OCI-LY7 (cell line): ENCODE results near the gene RRAS. TPM values are rescaled to one million over a fixed set of nuclear protein-coding genes. Genes with fewer than 3 reads are reported as not detected.
A peak's percentile ranks its signal among the peaks of the same experiment; 100 is the strongest.

Experiments used
- BruUV-seq: library from RNA; stranded (reverse); fragments of 400-500 nt; replicated peaks from 2 replicates; lab custom pipeline; 2021; lab: Mats Ljungman, UMichigan
- CTCF ChIA-PET: fragments of 300-600 bp; sonication (Branson Sonifier 250); formaldehyde crosslinking; loops from one replicate; lab custom pipeline; 2022; ENCODE audit warnings: antibody characterized with exemption; ENCODE audit not compliant: unreplicated experiment; lab: Charles Lee
- POLR2A ChIA-PET: fragments of 300-600 bp; sonication (Branson Sonifier 250); formaldehyde crosslinking; loops from one replicate; lab custom pipeline; 2022; ENCODE audit warnings: antibody characterized with exemption; lab: Charles Lee
- DNase-seq: peaks from one replicate; pipeline ENCODE4 v3.0.0-alpha.2; 2015; ENCODE audit warnings: low spot score
- H2AFZ ChIP-seq: fragments of 200-600 bp; sonication (generic), shearing (Covaris generic); 2 replicates; pipeline ENCODE4 v1.6.1; 2014; ENCODE audit warnings: mild to moderate bottlenecking, antibody characterized with exemption, low read length, moderate library complexity
- H3K27ac ChIP-seq: fragments of 200-600 bp; sonication (generic); 2 replicates; pipeline ENCODE4 v1.5.1; 2014; ENCODE audit warnings: mixed run types, low read depth, mild to moderate bottlenecking, moderate library complexity, low read length, inconsistent platforms; ENCODE audit not compliant: poor library complexity, severe bottlenecking
- H3K36me3 ChIP-seq: fragments of 200-600 bp; sonication (generic); 2 replicates; pipeline ENCODE4 v1.6.1; 2014; ENCODE audit warnings: mild to moderate bottlenecking, antibody characterized with exemption, low read length, moderate library complexity, mixed read lengths; ENCODE audit not compliant: insufficient read depth
- H3K4me1 ChIP-seq: fragments of 200-600 bp; sonication (generic); 2 replicates; pipeline ENCODE4 v1.5.1; 2014; ENCODE audit warnings: mild to moderate bottlenecking, low read length; ENCODE audit not compliant: insufficient read depth, poor library complexity, severe bottlenecking
- H3K4me2 ChIP-seq: fragments of 200-600 bp; sonication (generic); 2 replicates; pipeline ENCODE4 v1.6.1; 2014; ENCODE audit warnings: mild to moderate bottlenecking, low read length
- H3K4me3 ChIP-seq: fragments of 200-600 bp; sonication (generic); 2 replicates; pipeline ENCODE4 v1.5.1; 2014; ENCODE audit warnings: mild to moderate bottlenecking, low read depth, low read length; ENCODE audit not compliant: poor library complexity, severe bottlenecking
- H3K79me2 ChIP-seq: fragments of 200-600 bp; sonication (generic); 2 replicates; pipeline ENCODE4 v1.6.1; 2016; ENCODE audit warnings: low read depth, mild to moderate bottlenecking, low read length, moderate library complexity, mixed read lengths; ENCODE audit not compliant: insufficient read depth
- H3K9me2 ChIP-seq: fragments of 200-600 bp; sonication (generic); 2 replicates; pipeline ENCODE4 v1.6.1; 2016; ENCODE audit warnings: mild to moderate bottlenecking, low read length, mixed read lengths; ENCODE audit not compliant: insufficient read depth
- H3K9me3 ChIP-seq: fragments of 200-600 bp; sonication (generic); 2 replicates; pipeline ENCODE4 v1.6.1; 2014; ENCODE audit warnings: mild to moderate bottlenecking, mixed run types, low read length, mixed read lengths
- H4K20me1 ChIP-seq: fragments of 200-600 bp; sonication (generic); 2 replicates; pipeline ENCODE4 v1.6.1; 2014; ENCODE audit warnings: mild to moderate bottlenecking, antibody characterized with exemption, low read length, moderate library complexity, mixed read lengths; ENCODE audit not compliant: insufficient read depth
- EZH2phosphoT487 ChIP-seq: fragments of 200-600 bp; sonication (generic); IDR thresholded peaks from 2 replicates; pipeline ENCODE4 v1.6.1; 2018; ENCODE audit warnings: low read depth, borderline replicate concordance, mild to moderate bottlenecking, mixed run types, antibody characterized with exemption, low read length, moderate library complexity, mixed read lengths
- intact Hi-C: fragments of 100-400 bp; cut with micrococcal nuclease; formaldehyde crosslinking; loops from one replicate; pipeline ENCODE4 v1.10.0; 2022; ENCODE audit not compliant: unreplicated experiment
- total RNA-seq, 2 experiments: library from RNA; depleted of rRNA in 1 of 2; stranded (reverse); fragments of >200 nt in 1 of 2; shearing (Covaris generic) in 1 of 2; gene quantifications; 2 replicates each; pipeline ENCODE4 v1.2.3, GENCODE V29; 2014 to 2022
- TF ChIP-seq, protein P1 (sequence below): fragments of 200-600 bp; sonication (generic); conservative IDR thresholded peaks from 2 replicates; pipeline ENCODE4 v1.5.1; 2014; ENCODE audit warnings: mild to moderate bottlenecking, antibody characterized with exemption, low read length, moderate library complexity, mixed read lengths

The RRAS gene
- total RNA-seq, 2 experiments from 2014 or later, result 4.7 to 5.5 TPM

DNA sequence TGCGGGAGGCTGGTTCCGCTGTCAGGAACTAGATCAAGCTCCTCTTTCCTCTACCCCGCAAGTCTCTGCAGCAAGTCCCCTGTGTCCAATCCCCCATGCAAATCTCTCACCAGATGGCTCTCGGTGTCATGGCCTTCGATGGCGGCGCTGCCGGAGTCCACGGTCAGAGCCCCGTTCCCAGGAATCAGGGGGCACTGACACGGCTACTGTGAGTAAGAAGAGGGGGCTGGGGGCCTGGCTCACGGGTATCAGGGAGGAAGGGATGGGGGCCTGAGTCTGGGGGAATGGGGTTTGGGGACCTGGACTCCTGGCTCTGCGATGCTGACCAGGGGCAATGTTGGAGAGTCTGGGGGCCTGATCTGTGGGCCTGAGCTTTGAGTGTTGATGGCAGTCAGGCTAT is 6.1 kb upstream of the RRAS start:
- TF ChIP-seq, protein P1, sequence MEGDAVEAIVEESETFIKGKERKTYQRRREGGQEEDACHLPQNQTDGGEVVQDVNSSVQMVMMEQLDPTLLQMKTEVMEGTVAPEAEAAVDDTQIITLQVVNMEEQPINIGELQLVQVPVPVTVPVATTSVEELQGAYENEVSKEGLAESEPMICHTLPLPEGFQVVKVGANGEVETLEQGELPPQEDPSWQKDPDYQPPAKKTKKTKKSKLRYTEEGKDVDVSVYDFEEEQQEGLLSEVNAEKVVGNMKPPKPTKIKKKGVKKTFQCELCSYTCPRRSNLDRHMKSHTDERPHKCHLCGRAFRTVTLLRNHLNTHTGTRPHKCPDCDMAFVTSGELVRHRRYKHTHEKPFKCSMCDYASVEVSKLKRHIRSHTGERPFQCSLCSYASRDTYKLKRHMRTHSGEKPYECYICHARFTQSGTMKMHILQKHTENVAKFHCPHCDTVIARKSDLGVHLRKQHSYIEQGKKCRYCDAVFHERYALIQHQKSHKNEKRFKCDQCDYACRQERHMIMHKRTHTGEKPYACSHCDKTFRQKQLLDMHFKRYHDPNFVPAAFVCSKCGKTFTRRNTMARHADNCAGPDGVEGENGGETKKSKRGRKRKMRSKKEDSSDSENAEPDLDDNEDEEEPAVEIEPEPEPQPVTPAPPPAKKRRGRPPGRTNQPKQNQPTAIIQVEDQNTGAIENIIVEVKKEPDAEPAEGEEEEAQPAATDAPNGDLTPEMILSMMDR, result no peak
- TF ChIP-seq EZH2phosphoT487, result no peak
- Histone ChIP-seq H3K27ac (no peak overlapping the region), H3K4me3 (no peak overlapping the region), H3K4me2 (no peak overlapping the region), H3K9me2 (no peaks in the 10 kb centered on the region), H3K4me1 (peaks cover 14% of the 10 kb centered on the region), H4K20me1 (no peaks in the 10 kb centered on the region; the same call in 1 of the 2 replicates), H2AFZ (no peak overlapping the region), H3K79me2 (peaks cover 26% of the 10 kb centered on the region), H3K36me3 (peaks cover 41% of the 10 kb centered on the region), H3K9me3 (no peaks in the 10 kb centered on the region)
- CTCF ChIA-PET, result no interaction called here
- DNase-seq, result no peak
- POLR2A ChIA-PET, result no interaction called here
- intact Hi-C loops, result no loop called here
- no TSS peak for BruUV-seq

- H3K27ac ChIP-seq, result no peak overlapping the region
- H3K9me3 ChIP-seq, result no peaks in the 10 kb centered on the region
- H3K4me3 ChIP-seq, result no peak overlapping the region
- DNase-seq, result no peak
- POLR2A ChIA-PET, result no interaction called here
- TF ChIP-seq, protein P1, result no peak
- no peak for TF ChIP-seq EZH2phosphoT487
- H3K36me3 ChIP-seq, result peaks cover 39% of the 10 kb centered on the region; the same call in 1 of the 2 replicates
- H3K79me2 ChIP-seq, result peaks cover 28% of the 10 kb centered on the region
- H2AFZ ChIP-seq, result no peak overlapping the region
- BruUV-seq, result no TSS peak
- intact Hi-C loops, result no loop called here
- peaks cover 14% of the 10 kb centered on the region for H3K4me1 ChIP-seq
- no peaks in the 10 kb centered on the region; the same call in 1 of the 2 replicates for H4K20me1 ChIP-seq
- no peaks in the 10 kb centered on the region for H3K9me2 ChIP-seq
- H3K4me2 ChIP-seq, result no peak overlapping the region
- CTCF ChIA-PET, result no interaction called here
Observed at GRCh38 chr19:49645592-49645991, 5.6 kb upstream of the RRAS start.

GRCh38 chr19:49643466-49643865 is 3.5 kb upstream of the RRAS start:
- ChIA-PET CTCF (no interaction called here), POLR2A (interaction anchor here (1.9 kb wide), 1 partner anchor 32 kb away, joined by 6 read pairs; no protein-coding TSS in a partner anchor)
- no peak overlapping the region for H3K27ac ChIP-seq
- no peaks in the 10 kb centered on the region for H3K9me2 ChIP-seq
- H3K79me2 ChIP-seq, result peaks cover 28% of the 10 kb centered on the region
- H3K4me1 ChIP-seq, result peaks cover 21% of the 10 kb centered on the region
- H3K4me2 ChIP-seq, result peak overlapping the region; percentile 92
- no peaks in the 10 kb centered on the region for H3K9me3 ChIP-seq
- peak overlapping the region; percentile 93 for H3K4me3 ChIP-seq
- intact Hi-C loops, result no loop called here
- TF ChIP-seq, protein P1, result no peak
- no peak for TF ChIP-seq EZH2phosphoT487
- no TSS peak for BruUV-seq
- H4K20me1 ChIP-seq, result no peaks in the 10 kb centered on the region; the same call in 1 of the 2 replicates
- no peak overlapping the region for H2AFZ ChIP-seq
- no peak for DNase-seq
- peaks cover 21% of the 10 kb centered on the region; the same call in 1 of the 2 replicates for H3K36me3 ChIP-seq
